ENCODE results near the gene TELO2.

GRCh38 chr16:1456951-1457350 lies 36.2 kb upstream of the TELO2 start:
- no peak for TF ChIP-seq GLIS3 (CRISPR knock-in tag; IDR thresholded peaks at IDR 0.05)
- no peak for TF ChIP-seq CSDC2 (CRISPR knock-in tag; IDR thresholded peaks at IDR 0.05)
- TF ChIP-seq ARNTL (CRISPR knock-in tag; IDR thresholded peaks at IDR 0.05; ENCODE audit: borderline replicate concordance, low read depth): no peak
- no peak for TF ChIP-seq POU6F1 (CRISPR knock-in tag; IDR thresholded peaks at IDR 0.05; ENCODE audit: borderline replicate concordance, low read depth)
- no peak for TF ChIP-seq ZNF565 (CRISPR knock-in tag; conservative IDR thresholded peaks at IDR 0.05; ENCODE audit: low read depth)
- TF ChIP-seq ZNF70 (CRISPR knock-in tag; IDR thresholded peaks at IDR 0.05): no peak
- no peak for TF ChIP-seq PATZ1 (CRISPR knock-in tag; IDR thresholded peaks at IDR 0.05; ENCODE audit: borderline replicate concordance)
- TF ChIP-seq ZFP3 (CRISPR knock-in tag; IDR thresholded peaks at IDR 0.05): no peak
- TF ChIP-seq ZNF8 (CRISPR knock-in tag; IDR thresholded peaks at IDR 0.05): no peak
- no peak for TF ChIP-seq RARB (CRISPR knock-in tag; IDR thresholded peaks at IDR 0.05)
- no peak for TF ChIP-seq ZC3H10 (CRISPR knock-in tag; IDR thresholded peaks at IDR 0.05)
- no peak for TF ChIP-seq BACH2 (CRISPR knock-in tag; IDR thresholded peaks at IDR 0.05; ENCODE audit: borderline replicate concordance)
